GM12878 (cell line): ENCODE measurements around the gene MST1R. TPM values are rescaled to one million over a fixed set of nuclear protein-coding genes. Genes with fewer than 3 reads are reported as not detected.

Experiments
- ATAC-seq: fragments of 200-7000 bp; cut with Tn5 transposase; 3 replicates; pipeline ENCODE4 v1.9.1; 2020; ENCODE audit warnings: mild to moderate bottlenecking, moderate library complexity
- BruUV-seq: library from RNA; stranded (reverse); fragments of 400-500 nt; replicated peaks from 2 replicates; lab custom pipeline; 2021; lab: Mats Ljungman, UMichigan
- CTCF ChIA-PET: fragments of 300-600 bp; sonication (Branson Sonifier 250); formaldehyde crosslinking; extraction: SDS; loops from one replicate; lab custom pipeline; 2021; ENCODE audit warnings: inconsistent platforms; lab: Yijun Ruan, JAX
- POLR2A ChIA-PET: fragments of 350-600 bp; formaldehyde crosslinking; extraction: SDS; loops from one replicate; lab custom pipeline; 2021; ENCODE audit warnings: inconsistent platforms; lab: Charles Lee
- RAD21 ChIA-PET: fragments of 300-600 bp; sonication (Branson Sonifier 250); formaldehyde crosslinking; loops from one replicate; lab custom pipeline; 2023; ENCODE audit warnings: antibody characterized with exemption; ENCODE audit not compliant: unreplicated experiment; lab: Charles Lee
- SMC1A ChIA-PET: fragments of 300-600 bp; sonication (Branson Sonifier 250); formaldehyde crosslinking; loops from one replicate; lab custom pipeline; 2023; ENCODE audit not compliant: unreplicated experiment, uncharacterized antibody; lab: Charles Lee
- DNase-seq: peaks from one replicate; pipeline ENCODE4 v3.0.0-alpha.2; 2011; ENCODE audit warnings: low read depth, low spot score
- FAIRE-seq: peaks from 3 replicates; lab custom pipeline; 2011; peaks lifted over from hg19 to GRCh38; lab: Jason Lieb, UNC
- H2AFZ ChIP-seq: 2 replicates; pipeline ENCODE4 v1.6.0; 2011; ENCODE audit warnings: low read depth, low read length, control low read depth; ENCODE audit not compliant: control insufficient read depth
- H3K27ac ChIP-seq: 2 replicates; pipeline ENCODE4 v1.5.1; 2011; ENCODE audit warnings: control low read depth; ENCODE audit not compliant: control insufficient read depth, insufficient read depth
- H3K27me3 ChIP-seq, 2 experiments: replicated peaks in 1 of 2; 2 replicates each; pipeline versions ENCODE4 v1.6.0 to v1.6.1; 2011; ENCODE audit warnings: low read length in 1 of 2; ENCODE audit not compliant: control insufficient read depth in 2 of 2, insufficient read depth in 2 of 2
- H3K36me3 ChIP-seq, 2 experiments: 2 replicates each; pipeline ENCODE4 v1.5.1; 2011; ENCODE audit warnings: low read length in 1 of 2; ENCODE audit not compliant: control insufficient read depth in 2 of 2, insufficient read depth in 2 of 2
- H3K4me1 ChIP-seq: 2 replicates; pipeline ENCODE4 v1.6.1; 2011; ENCODE audit warnings: mild to moderate bottlenecking, low read length, moderate library complexity, mixed read lengths; ENCODE audit not compliant: control insufficient read depth, insufficient read depth
- H3K4me2 ChIP-seq: 2 replicates; pipeline ENCODE4 v1.6.0; 2011; ENCODE audit warnings: control low read depth; ENCODE audit not compliant: control insufficient read depth, insufficient read depth
- H3K4me3 ChIP-seq: fragments of 200-600 bp; sonication (generic); 2 replicates; pipeline ENCODE4 v1.5.1; 2016
- H3K79me2 ChIP-seq: 2 replicates; pipeline ENCODE4 v1.6.0; 2011; ENCODE audit warnings: low read length; ENCODE audit not compliant: control insufficient read depth, insufficient read depth
- H3K9ac ChIP-seq: 2 replicates; pipeline ENCODE4 v1.8.0; 2011; ENCODE audit warnings: low read length, control low read depth, mixed read lengths; ENCODE audit not compliant: control insufficient read depth, insufficient read depth
- H3K9me3 ChIP-seq: replicated peaks from 3 replicates; pipeline ENCODE4 v1.5.1; 2011; ENCODE audit warnings: mild to moderate bottlenecking, low read length; ENCODE audit not compliant: control insufficient read depth, insufficient read depth
- H4K20me1 ChIP-seq: 2 replicates; pipeline ENCODE4 v1.6.0; 2011; ENCODE audit not compliant: control insufficient read depth, insufficient read depth
- ATF3 ChIP-seq: IDR thresholded peaks from 2 replicates; pipeline ENCODE4 v1.6.1; 2011; ENCODE audit warnings: low read depth, mild to moderate bottlenecking, low read length, moderate library complexity, borderline replicate concordance; ENCODE audit errors: extremely low read depth
- KDM1A ChIP-seq: fragments of 200-600 bp; sonication (generic); IDR thresholded peaks from 2 replicates; pipeline ENCODE4 v1.6.1; 2016; ENCODE audit warnings: borderline replicate concordance
- MTA3 ChIP-seq: IDR thresholded peaks from 2 replicates; pipeline ENCODE4 v1.6.1; 2012; ENCODE audit warnings: low read length, inconsistent platforms, borderline replicate concordance
- MYB ChIP-seq: fragments of 150-350 bp; IDR thresholded peaks from 2 replicates; pipeline ENCODE4 v1.6.1; 2014; ENCODE audit warnings: mild to moderate bottlenecking, low read depth, low read length, borderline replicate concordance
- NFYB ChIP-seq: IDR thresholded peaks from 2 replicates; pipeline ENCODE4 v1.6.1; 2011; ENCODE audit warnings: low read depth, mild to moderate bottlenecking, low read length, improper control_type of control experiment, moderate library complexity; ENCODE audit not compliant: insufficient read depth
- NKRF ChIP-seq: fragments of 450-650 bp; conservative IDR thresholded peaks from 2 replicates; pipeline ENCODE4 v1.6.1; 2017; ENCODE audit warnings: mild to moderate bottlenecking, moderate library complexity
- ZNF384 ChIP-seq: IDR thresholded peaks from 2 replicates; pipeline ENCODE4 v1.6.1; 2012; ENCODE audit warnings: low read depth, mild to moderate bottlenecking, low read length, improper control_type of control experiment, borderline replicate concordance
- WGBS: methylation state at CpG from one replicate; pipeline ENCODE4 v1.1.6; 2016; ENCODE audit warnings: low lambda C conversion rate; ENCODE audit not compliant: insufficient replicate concordance, insufficient coverage; ENCODE audit errors: missing lambda C conversion rate; 5-methylcytosine and 5-hydroxymethylcytosine counted together
- in situ Hi-C: fragments of 300-500 bp; cut with MboI; formaldehyde crosslinking; loops from 9 replicates; pipeline ENCODE4 v1.14.3; 2018; ENCODE audit warnings: mixed read lengths
- intact Hi-C: fragments of 100-400 bp; cut with micrococcal nuclease; formaldehyde crosslinking; loops from one replicate; pipeline ENCODE4 v1.14.2; 2022; ENCODE audit not compliant: unreplicated experiment
- polyA plus RNA-seq, 11 experiments: library from polyadenylated mRNA; depleted of rRNA in 4 of 11; unstranded in 6 of 11; stranded (reverse) in 5 of 11; fragments of >200 nt; fragmentation: Nextera tagmentation in 4 of 11; fragmentation: Illumina TruSeq in 1 of 11; extraction: Ambion mirVana in 4 of 11; extraction: Trizol in 1 of 11; gene quantifications; 1 replicate in 1 of 11; 2 replicates in 10 of 11; pipeline versions ENCODE4 v1.2.1 to v1.2.3, GENCODE V29; 2011 to 2016; ENCODE audit warnings: inconsistent platforms in 2 of 11, missing spikeins in 2 of 11, low read depth in 1 of 11
- total RNA-seq, 4 experiments: library from RNA; depleted of rRNA in 3 of 4; stranded (reverse); fragments of >200 nt in 3 of 4; fragmentation: Illumina TruSeq in 1 of 4; extraction: Trizol in 1 of 4; gene quantifications; 2 replicates each; pipeline versions ENCODE4 v1.2.1 to v1.2.3, GENCODE V29; 2013 to 2021
- TF ChIP-seq, protein P1 (sequence below): fragments of 450-650 bp; formaldehyde crosslinking; IDR thresholded peaks from 2 replicates; pipeline ENCODE4 v1.4.0; 2020; ENCODE audit warnings: mild to moderate bottlenecking, moderate library complexity
- TF ChIP-seq, protein P2 (sequence below): IDR thresholded peaks from 2 replicates; pipeline ENCODE4 v1.6.1; 2011; ENCODE audit warnings: mild to moderate bottlenecking, low read depth, low read length, moderate library complexity; ENCODE audit not compliant: insufficient replicate concordance

Gene MST1R
- total and polyA plus RNA-seq, 10 of the 15 experiments (the other 5 are each of a cell fraction or from before 2014, with no cell fraction given), result 0.40 to 5.6 (median 1.2) TPM

DNA sequence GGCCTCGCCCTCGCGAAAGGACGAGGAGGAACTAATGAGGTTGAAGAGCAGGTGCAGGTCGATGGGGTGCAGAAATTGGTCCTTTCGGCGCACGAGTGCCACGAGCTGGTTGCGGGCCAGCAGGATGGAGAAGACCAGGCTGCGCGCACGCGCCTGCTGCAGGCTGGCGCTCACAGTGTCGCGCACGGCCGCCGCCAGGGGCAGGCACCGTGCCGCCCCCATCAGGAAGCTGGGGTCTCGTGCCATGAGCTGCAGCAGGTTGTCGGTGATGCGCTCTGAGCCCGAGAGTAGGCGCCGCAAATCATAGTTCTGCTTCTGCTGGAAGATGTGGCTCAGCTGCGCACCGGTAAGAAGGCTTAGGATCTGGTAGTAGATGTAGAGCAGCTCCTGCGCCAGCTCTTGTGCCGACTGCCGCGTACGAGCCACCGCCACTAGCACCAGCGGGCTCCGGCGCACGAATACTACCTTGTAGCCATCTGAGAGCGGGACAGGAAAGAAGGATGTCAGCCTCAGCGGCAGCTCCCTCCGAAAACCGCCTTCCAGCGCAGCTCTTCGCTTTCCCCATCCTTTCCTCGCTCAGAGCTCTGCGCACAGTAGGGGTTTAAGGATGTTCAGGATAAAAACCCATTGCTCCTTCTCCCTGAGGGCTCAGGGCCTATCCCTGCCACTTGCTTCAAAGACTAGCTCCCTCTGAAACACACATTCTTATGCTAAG lies 6.9 kb upstream of the MST1R start:
- SMC1A ChIA-PET, result interaction anchor here (1.0 kb wide), 1 partner anchor 107 kb away, joined by 3 read pairs; the partner anchor contains the start of gene INKA1
- H3K9ac ChIP-seq, result no peak overlapping the region
- no TSS peak for BruUV-seq
- no peaks in the 10 kb centered on the region for H4K20me1 ChIP-seq
- no peaks in the 10 kb centered on the region for H3K9me3 ChIP-seq
- DNase-seq, result no peak
- no peak for FAIRE-seq
- H3K4me3 ChIP-seq, result no peak overlapping the region
- H3K79me2 ChIP-seq, result no peaks in the 10 kb centered on the region
- H2AFZ ChIP-seq, result no peak overlapping the region
- H3K27ac ChIP-seq, result no peak overlapping the region
- 97% methylated on average over 47 of the region's 48 CpGs for WGBS
- CTCF ChIA-PET, result interaction anchor here (0.6 to 8.4 kb wide), 3 partner anchors 9 to 107 kb away, joined by 3 to 59 read pairs (median 6); partner anchors contain the start of genes INKA1 and MON1A
- RAD21 ChIA-PET, result interaction anchor here (1.1 kb wide), 1 partner anchor 9 kb away, joined by 3 read pairs; no protein-coding TSS in a partner anchor
- in situ Hi-C loops, result no loop called here
- H3K27me3 ChIP-seq, result no peaks in the 10 kb centered on the region
- peaks cover 6% of the 10 kb centered on the region for H3K4me1 ChIP-seq
- TF ChIP-seq MTA3 (no peak), NKRF (no peak), NFYB (no peak), ATF3 (no peak), ZNF384 (no peak), MYB (no peak), KDM1A (no peak)
- TF ChIP-seq, protein P1, sequence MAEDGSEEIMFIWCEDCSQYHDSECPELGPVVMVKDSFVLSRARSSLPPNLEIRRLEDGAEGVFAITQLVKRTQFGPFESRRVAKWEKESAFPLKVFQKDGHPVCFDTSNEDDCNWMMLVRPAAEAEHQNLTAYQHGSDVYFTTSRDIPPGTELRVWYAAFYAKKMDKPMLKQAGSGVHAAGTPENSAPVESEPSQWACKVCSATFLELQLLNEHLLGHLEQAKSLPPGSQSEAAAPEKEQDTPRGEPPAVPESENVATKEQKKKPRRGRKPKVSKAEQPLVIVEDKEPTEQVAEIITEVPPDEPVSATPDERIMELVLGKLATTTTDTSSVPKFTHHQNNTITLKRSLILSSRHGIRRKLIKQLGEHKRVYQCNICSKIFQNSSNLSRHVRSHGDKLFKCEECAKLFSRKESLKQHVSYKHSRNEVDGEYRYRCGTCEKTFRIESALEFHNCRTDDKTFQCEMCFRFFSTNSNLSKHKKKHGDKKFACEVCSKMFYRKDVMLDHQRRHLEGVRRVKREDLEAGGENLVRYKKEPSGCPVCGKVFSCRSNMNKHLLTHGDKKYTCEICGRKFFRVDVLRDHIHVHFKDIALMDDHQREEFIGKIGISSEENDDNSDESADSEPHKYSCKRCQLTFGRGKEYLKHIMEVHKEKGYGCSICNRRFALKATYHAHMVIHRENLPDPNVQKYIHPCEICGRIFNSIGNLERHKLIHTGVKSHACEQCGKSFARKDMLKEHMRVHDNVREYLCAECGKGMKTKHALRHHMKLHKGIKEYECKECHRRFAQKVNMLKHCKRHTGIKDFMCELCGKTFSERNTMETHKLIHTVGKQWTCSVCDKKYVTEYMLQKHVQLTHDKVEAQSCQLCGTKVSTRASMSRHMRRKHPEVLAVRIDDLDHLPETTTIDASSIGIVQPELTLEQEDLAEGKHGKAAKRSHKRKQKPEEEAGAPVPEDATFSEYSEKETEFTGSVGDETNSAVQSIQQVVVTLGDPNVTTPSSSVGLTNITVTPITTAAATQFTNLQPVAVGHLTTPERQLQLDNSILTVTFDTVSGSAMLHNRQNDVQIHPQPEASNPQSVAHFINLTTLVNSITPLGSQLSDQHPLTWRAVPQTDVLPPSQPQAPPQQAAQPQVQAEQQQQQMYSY (CRISPR knock-in tag), result no peak
- TF ChIP-seq, protein P2, sequence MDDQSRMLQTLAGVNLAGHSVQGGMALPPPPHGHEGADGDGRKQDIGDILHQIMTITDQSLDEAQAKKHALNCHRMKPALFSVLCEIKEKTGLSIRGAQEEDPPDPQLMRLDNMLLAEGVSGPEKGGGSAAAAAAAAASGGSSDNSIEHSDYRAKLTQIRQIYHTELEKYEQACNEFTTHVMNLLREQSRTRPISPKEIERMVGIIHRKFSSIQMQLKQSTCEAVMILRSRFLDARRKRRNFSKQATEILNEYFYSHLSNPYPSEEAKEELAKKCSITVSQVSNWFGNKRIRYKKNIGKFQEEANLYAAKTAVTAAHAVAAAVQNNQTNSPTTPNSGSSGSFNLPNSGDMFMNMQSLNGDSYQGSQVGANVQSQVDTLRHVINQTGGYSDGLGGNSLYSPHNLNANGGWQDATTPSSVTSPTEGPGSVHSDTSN, result no peak
- intact Hi-C loops, result no loop called here
- POLR2A ChIA-PET, result interaction anchor here (1.0 kb wide), 1 partner anchor 8 kb away, joined by 4 read pairs; no protein-coding TSS in a partner anchor
- no peak overlapping the region for H3K4me2 ChIP-seq
- no peak for ATAC-seq
- peaks cover 0 to 2% of the 10 kb centered on the region in 2 experiments; a peak in 2 of 4 replicates for H3K36me3 ChIP-seq
